HG03457 (cell line): ENCODE data around the gene USPL1.

Experiments used
- ATAC-seq: cut with Tn5 transposase; IDR thresholded peaks from one replicate; pipeline ENCODE4 v1.9.1; 2021; ENCODE audit warnings: moderate number of reproducible peaks; ENCODE audit not compliant: unreplicated experiment

The USPL1 gene

DNA sequence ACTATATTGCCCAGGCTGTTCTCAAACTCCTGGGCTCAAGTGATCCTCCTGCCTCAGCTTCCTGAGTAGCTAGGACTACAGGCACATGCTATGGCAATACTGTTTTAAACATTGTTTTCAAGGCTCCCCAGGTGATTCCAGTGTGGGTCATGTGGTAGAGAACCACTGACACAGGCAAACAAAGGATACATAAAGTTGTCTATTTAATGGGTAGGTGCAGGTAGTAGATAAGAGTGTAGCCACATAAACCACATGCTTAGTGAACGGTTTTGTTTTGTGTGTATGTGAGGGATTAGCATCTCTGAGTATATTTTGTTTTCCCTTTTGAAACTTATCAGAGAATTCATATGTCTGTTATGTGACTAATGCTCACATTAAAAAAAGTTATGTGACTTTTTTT is 36.7 kb downstream of the USPL1 start:
- ATAC-seq, result no peak

DNA sequence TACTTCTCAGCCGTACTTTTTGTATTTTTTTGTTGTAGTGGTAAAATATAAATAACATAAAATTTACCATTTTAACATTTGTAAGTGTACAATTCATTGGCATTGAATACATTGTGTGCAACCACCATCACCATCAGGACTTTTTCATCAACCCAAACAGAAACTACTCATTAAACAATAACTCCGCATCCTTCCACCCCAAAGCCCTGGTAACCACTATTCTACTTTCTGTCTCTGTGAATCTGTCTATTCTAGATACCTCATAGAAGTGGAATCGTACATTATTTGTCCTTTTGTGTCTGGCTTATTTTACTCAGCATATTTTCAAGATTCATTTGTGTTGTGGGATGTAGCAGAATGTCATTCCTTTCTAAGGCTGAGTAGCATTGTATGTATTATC is 38.5 kb downstream of the USPL1 start:
- ATAC-seq, result no peak

DNA sequence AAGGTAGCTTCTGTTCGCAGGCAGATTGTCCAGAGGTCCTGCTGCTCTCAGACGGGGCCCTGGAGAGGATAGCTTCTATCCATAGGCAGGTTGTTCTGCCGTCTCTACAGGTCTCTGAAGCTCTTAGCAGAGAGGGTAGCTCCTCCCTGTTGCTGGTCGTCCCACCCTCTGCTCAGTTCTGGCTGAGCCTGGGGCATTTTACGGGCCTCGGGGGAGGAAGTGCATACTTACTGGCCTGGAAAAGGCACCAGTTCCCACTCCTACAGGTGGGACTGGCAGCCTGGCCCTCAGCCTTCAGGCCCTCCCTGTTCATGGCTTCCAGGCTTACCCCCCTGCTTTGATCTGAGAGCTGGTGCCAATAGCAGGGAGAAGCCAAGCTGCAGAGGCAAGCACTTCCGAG is 42.3 kb downstream of the USPL1 start:
- ATAC-seq, result no peak

DNA sequence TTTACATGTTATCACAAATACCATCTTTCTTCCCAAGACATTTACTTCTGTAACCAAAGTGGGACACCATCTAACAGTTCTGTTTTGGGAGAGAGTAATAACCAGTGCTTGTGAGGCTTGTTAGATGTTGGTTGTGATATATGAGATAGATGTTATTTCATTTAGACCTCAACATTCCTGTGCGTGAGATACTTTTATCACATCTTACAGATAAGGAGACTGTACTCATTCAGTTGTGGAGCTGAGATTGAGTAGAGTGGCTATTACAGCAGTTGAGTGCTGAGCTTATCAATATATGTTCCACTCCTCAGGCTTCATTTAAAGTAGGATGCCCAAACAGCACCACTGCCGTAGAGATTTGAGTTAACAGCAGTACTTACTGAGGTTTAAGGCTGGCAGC is 43.1 kb downstream of the USPL1 start:
- no peak for ATAC-seq

DNA sequence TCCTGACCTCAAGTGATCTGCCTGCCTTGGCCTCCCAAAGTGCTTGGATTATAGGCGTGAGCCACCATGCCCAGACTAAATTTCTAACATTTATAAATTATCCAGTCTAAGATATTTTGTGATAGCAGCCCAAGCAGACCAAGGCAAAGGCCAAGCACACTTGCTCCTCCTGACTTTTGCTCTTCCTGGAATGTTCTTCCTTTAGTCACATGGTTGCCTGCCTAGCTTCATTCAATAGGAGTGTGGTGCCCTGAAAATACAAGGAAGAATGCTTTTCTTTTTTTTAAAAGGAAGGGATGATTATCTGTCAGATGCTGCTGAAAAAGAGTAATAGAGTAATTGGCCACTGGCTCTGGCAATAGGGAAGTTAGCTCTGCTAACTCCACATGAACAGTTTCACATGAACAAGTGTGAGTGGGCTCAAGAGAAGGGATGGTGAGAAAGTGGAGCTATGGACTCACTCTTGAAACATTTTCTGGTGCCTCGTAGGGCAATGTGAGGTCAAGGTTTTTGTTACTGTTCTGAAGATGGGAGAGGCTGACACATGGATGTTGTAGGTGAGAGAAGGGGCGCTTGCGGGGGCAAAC is 47.1 kb downstream of the USPL1 start:
- ATAC-seq, result no peak

DNA sequence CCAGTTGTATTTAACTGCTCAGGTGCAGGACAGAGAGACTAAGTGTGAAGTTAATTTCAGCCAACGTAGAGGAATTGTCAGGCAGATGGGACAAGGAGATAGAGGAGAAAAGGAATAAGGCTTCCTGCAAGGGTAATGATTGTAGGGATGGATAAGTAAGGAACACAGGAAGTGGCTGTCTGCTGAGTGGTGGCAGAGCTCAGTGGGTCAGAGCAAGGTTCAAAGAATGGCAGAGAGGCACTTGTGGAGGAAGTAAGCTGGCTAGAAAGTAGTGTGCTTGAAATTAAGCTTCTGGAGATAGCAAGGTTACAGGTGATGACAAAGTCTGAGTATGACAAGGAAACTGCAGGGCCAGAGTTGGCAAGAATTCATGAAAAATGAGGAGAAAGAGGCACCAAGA is 47.9 kb downstream of the USPL1 start:
- no peak for ATAC-seq

DNA sequence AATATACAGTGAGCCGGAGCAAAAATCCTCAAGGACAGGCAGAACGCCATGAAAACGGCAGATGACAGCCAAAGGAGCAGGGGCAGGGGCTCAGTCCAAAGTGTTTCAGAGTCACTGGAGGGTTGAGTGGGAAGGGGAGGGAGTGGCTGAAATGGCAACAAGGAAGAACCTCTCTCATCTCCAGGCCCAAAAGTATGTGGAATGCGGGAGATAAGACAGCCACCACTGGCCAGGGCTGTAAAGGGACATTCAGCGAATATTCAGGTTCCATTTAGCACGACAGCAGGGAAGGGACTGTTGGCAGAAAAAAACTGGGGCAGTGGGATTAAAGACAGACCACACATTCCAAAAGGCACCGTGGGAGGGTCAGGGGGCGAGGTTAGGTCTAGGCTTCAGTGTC is 48.4 kb downstream of the USPL1 start:
- no peak for ATAC-seq

DNA sequence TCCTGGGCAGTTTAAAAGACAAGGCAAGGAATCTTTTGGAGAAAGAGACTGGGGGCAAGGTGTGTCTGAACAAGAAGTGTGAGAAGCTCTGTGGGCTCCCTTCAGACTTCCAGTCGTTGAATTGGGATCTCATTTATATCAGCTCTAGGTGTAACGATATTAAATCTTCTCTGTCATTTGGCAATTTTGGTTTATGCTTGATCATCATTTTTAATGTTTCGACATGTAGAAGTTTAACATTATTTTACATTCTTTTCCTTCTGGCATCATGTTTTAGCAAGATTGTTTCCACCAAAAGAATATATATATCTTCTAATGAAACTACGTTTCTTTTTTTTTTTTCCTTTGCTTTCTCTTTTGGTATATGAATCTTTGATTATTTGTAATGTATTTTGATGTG is 49.3 kb downstream of the USPL1 start:
- ATAC-seq, result no peak

DNA sequence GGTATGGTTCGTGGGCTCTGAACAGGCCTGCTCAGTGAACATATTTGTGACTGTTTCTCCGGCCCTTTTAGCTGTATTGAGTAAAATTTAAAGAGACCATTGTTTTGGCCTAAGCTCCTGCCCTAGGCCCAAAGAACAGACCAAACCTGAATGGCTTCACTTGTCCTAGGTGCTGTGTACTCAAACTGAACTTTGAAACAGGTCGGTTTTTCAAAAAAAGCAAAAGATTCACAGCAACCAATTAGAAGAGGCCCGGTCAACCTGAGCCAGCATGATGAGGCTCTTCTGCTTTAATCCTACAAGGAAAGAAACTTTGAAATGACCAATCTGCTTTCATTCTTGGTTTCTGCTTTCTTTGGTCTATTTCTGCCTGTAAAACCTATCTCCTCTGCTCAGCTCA is 50.6 kb downstream of the USPL1 start:
- ATAC-seq, result no peak

DNA sequence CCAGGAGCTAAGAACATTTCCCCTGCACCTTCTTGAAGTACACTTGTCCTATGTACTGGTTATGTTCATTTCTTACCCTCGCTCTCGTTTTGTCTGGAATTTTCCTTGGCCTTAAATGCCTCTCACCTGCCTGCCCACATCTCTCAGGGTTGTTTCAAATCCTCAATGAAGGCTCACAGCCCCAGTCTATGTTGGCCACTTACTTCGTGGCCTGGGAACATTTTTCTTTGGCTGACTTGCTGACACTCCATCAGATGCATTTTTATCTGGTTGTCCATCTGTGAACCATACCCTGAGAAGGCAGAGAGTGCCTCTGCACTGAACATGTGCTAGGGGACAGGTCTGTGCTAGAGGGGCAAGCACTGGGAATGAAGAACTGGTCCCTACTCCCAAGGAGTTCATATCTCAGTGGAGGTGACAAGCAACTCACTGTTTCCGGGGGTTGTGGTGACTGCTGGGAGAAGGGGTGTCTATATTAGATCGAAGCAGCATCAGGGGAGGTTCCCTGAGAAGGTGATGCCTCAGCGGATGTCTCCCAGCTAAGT is 53.6 kb downstream of the USPL1 start:
- no peak for ATAC-seq

DNA sequence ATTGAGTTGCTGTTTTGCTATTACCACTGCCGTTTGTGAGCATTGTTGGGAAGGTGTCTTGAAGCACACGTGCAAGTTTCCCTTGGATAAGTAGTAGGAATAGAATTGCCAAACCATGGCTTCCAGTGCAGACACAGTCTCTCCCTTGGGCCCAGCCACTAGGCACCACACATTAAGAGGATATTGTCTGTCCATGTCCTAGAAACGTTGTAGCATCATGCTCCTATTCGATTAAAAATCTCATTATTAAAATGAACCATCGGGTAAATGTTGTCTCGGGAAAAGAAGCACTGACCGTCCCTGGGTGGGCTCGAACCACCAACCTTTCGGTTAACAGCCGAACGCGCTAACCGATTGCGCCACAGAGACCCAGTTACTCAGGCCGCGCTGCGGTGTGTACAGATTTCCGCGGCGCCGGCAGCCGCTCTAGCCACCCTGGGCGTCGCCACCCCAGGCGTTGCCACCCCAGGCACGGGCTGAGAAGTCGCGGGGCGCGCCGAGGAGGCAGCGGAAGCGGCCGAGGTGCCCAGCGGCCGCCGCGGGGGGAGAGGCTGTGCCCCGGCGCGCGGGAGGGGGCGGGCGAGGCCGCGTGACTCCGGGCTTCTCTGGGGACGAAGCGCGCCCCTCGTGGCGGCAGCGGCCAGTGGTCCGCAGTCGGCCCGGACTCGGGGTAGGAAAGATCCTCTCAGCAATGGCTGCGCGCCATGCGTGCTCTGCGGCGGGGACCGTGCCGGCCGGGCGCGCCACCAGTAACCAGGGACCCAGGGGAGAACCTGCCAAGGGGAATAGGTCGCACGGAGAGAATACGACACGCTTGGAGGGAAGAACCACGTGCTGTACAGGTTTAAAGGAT is 56.2 kb downstream of the USPL1 start:
- ATAC-seq, result peak; percentile 88

DNA sequence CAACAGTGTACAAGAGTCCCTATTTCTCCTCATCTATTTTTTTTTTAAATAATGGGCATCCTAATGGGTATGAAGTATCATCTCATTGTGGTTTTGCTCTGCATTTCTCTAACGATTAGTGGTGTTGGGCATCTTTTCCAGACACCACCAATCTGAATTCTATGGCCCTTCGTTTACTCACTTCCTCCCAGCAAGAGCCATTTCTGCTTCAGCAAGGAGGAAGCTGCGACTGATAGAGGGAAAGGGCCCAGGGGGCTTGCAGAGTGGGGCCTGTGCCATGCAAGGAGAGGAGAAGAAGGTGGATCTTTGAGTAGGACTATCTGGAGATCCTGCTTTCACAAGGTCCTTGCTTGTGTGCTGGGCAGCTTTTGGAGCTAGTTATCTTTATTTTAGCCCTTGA is 58.0 kb downstream of the USPL1 start:
- no peak for ATAC-seq

DNA sequence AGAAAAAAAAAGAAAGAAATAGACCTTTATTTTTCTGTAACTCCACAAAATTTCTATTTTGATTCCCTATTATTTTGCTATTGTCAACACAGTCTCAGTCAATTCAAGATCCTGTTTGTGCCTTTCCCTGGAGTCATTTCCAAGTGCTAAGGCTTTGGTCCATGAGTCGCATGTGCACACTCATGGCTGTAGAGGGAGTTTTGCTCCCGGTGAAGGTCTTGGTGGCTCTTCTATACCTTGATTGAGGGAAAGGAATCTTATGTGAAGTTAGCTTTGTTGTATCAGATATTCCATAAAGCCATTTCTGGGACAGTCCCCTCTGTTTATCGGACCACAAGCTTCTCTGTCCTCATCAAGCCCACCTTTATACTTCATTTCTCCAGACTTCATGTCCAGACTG is 59.0 kb downstream of the USPL1 start:
- ATAC-seq, result no peak

DNA sequence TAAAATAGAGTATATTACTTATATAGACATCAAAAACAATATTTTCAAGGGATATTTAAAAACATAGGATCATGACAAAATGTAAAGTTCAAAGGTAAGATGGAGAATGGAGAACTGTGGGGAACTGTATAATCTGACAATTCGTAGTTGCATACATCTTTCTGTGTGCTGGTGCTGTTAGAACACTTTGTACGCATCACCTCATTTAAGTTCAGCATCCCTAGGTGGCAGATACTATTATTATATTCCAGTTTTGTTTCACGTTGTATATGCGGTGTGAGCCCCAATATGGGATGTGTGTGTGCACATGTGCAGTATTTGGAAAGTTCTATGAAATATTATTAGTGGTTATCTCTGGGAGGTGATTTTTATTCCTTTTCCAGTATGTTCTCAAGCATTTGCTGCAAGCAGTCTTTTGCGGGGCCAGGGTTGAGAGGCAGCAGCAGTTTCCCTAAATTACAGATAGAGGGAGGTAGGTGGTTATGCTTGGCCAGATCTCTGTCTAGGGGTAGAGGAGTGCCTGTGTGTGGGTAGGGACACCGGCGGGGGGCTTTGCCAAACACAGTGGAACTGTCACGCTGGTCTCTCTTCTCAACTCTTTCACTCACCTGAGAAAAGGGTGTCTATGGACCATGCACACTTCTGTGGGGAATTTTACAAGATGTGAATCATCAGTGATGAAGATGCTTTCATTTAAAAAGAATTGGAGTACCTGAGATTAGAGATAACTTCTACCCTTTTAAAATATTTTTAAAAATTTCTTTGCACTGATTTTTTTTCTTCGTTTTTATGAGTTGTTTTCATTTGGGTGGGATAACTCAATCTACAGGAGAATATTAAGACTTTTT is 62.0 kb downstream of the USPL1 start:
- ATAC-seq, result no peak

DNA sequence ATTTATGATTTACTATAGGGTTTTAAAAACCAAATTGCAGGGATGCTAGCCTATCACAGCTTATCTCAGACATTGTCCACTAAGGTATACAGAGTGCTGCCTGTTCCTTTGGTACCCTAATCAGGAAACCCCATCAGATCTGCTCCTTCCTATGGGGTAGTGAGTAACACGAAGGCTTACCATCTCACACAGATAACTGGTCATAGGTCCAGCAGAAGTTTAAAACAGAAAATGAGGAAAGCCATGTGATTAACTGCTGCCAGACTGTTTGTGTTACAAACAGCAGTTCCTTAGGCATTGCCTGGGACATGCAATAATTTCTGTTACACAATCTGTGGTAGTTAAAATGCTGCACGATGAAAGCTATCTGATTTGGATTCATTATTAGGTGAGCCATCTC is 64.1 kb downstream of the USPL1 start:
- no peak for ATAC-seq

DNA sequence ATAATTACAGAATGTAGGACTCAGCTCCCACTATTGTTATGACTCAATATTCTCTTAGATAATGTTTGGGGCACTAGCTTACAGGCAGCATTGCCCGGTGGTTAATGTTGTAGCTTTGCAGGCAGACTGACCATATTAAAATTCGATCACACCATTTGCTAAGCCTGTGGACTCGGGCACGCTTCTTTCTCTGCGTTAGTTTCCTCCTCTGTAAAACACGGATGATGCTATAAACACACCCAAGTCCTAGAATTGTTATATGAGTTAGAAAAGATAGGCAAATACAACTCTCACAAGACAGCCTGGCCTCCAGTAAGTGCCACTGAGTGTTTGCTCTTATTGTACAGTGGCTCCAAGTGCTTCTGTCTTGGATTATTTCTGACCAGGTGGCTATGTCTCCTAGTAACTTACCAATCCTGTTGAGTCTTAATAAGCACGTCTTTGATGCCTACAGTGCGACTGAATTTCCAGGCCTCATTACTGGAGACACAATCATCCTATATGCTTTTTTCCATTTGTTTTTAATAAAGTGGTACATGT is 67.7 kb downstream of the USPL1 start:
- no peak for ATAC-seq

DNA sequence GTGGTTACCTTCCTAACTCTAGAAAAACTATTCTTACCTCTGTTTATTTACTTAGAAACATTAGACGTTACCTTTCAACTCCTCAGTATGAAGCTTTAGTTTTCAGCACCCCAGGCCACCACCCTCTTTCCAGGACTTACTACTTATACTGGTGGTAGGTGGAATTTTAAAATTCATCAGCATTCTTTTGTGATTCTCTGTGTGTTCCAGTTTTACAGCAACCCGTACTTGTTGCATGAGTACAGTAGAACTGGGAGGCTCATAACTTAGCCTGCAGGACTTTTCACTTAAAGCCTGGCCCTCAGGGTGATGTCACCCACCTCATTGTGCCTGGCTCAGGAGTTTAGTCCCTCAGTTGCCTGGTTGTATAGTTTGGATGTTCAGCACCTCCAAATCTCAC is 68.3 kb downstream of the USPL1 start:
- ATAC-seq, result no peak

DNA sequence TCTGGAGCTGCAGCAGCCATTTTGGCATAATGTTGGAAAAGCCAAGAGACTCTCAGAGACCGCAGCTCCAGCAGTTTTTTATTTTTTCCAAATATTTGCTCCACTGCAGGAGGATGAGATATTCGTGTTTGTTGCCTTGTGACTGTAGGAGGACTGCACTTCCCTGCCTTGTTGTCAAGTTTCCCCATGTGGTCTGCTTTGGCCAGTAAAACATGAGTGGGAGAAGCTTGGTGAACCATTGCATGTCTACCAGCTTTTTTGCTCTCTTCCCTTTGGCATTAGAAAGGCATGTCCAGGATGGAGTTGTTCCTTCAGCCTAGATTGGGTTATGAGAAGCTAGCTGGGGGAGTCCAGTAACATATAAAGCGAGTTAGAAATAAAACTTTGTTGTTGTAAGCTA is 69.9 kb downstream of the USPL1 start:
- ATAC-seq, result no peak

DNA sequence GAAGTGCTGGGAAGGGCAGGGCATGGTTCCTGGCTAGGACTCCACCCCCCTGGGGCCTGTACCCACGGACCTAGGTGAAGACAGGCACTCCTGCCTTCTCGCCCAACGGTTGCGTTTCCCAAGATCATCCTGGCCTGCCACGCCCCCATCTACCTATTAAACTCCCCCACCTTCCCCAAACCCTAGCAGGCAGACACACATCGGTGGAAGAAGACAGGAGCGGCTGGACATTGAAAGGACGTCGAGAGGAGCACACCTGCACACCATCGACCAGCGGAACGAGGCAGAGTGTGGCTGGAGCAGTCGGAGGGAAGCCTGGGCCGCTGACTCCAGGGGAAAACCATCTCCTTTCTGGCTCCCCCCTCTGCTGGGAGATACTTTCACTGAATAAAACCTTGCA is 72.0 kb downstream of the USPL1 start:
- no peak for ATAC-seq

DNA sequence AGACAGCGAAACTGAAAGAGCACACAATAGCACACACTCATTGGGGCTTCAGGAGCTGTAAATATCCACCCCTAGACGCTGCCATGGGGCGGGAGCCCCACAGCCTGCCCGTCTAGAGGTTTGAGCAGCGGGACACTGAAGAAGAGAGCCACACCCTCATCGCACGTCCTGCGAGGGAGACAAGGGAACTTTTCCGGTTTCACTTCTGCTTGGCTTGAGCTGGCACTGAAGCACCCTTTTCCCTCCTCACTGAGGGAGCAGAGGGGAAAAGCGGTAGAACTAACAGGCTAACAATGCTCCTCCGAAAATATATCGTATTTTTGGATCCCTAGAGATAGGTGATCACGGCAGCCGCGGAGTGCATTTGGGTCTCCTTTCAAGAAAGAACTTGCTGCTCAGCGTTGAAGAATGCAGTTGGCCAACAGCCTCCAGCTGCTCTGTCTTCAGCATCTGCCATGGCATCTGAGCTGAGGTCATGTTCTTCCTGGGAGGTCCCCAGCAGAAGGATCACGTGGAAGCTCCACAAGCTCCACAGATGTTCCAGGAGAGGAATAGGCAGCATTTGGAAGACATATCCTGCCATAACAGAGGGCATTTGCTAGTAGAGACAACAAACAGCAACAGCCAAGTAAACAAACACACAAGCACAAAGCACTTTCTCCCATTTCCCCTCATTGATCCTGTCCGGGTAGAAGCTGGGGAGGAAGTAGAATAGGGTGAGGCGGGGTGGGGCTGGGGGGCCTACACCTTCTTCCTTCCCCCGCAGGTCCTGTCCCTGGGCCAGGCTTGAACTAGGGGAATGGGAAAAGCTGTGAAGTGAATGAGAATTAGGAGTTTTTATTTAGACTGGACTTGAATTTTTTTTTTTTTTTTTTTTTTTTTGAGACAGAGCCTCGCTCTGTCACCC is 72.8 kb downstream of the USPL1 start:
- no peak for ATAC-seq
